GM15510 (cell line): Measurements from ENCODE around the gene DHRS7C.

ENCODE experiments used
- POLR2A ChIP-seq: IDR thresholded peaks from 3 replicates; pipeline ENCODE4 v1.6.1; 2011; ENCODE audit warnings: borderline replicate concordance; ENCODE audit not compliant: insufficient read length; ENCODE audit errors: extremely low read depth

DHRS7C gene, protein sequence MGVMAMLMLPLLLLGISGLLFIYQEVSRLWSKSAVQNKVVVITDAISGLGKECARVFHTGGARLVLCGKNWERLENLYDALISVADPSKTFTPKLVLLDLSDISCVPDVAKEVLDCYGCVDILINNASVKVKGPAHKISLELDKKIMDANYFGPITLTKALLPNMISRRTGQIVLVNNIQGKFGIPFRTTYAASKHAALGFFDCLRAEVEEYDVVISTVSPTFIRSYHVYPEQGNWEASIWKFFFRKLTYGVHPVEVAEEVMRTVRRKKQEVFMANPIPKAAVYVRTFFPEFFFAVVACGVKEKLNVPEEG

DNA sequence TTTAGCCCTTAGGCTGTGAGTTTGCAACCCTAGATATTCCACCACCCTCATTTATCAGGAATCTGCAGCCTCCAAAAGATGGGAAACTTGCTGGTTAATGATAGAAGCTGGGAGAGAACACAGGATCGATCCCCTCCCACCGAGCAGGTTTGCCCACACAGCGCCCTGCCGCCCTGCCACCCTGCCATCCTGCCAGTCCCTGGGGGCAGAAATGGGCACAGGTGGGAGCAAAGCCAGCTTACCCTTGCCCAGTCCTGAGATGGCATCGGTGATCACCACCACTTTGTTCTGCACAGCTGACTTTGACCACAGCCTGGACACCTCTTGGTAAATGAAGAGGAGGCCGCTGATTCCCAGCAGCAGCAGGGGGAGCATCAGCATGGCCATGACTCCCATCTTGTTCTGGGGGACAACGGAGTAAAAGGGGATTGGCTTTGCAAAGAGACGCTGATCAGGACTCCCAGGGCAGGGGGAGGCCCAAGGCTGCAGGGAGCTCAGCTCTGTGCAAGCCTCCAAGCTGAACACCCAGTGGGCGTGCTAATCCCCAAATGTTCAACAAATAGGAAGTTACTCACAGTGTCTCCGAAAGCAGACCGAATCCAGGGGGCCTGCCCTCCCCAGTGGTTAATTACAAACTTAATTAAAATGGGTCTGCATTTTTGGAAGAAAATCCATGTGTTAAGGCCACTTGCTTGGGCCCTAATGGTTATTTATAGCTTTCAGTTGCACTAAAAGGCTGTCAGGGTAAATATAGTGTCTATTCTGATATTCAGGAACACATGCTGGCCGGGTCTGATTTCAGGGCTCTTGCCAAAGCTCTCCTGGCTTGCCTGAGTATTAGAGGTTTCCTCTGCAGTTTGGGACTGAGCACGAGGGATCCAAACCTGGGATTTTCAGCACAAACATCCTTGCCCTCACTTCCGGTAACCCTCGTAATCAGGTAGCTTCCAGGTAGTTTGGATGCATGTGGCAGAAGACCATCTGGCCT is at the start of gene DHRS7C:
TSS of gene DHRS7C (minus strand) at position 704 of the 988 bp plus-strand sequence. CDS start at position 396, 308 bp downstream.
- TF ChIP-seq POLR2A: no peak

DNA sequence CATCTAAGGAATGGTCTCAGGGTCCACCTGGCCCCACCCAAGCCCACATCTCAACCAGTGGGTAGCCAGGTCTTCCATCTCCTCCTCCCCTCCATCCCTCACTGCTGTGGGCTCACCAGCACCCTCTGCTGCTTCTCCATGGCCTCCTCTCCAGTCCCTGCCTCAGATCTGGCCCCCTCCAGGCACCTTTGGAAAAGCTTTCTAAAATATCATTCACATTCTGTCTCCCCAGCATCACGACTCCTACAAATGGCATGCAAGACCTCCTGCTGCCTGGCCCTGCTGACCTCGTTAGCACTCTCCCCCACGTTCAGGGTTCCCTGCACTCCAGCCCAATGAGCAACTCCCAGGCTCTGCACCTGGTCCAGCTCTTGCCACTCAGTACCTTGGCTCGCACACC is 48.0 kb upstream of the DHRS7C start:
- no peak for TF ChIP-seq POLR2A

DNA sequence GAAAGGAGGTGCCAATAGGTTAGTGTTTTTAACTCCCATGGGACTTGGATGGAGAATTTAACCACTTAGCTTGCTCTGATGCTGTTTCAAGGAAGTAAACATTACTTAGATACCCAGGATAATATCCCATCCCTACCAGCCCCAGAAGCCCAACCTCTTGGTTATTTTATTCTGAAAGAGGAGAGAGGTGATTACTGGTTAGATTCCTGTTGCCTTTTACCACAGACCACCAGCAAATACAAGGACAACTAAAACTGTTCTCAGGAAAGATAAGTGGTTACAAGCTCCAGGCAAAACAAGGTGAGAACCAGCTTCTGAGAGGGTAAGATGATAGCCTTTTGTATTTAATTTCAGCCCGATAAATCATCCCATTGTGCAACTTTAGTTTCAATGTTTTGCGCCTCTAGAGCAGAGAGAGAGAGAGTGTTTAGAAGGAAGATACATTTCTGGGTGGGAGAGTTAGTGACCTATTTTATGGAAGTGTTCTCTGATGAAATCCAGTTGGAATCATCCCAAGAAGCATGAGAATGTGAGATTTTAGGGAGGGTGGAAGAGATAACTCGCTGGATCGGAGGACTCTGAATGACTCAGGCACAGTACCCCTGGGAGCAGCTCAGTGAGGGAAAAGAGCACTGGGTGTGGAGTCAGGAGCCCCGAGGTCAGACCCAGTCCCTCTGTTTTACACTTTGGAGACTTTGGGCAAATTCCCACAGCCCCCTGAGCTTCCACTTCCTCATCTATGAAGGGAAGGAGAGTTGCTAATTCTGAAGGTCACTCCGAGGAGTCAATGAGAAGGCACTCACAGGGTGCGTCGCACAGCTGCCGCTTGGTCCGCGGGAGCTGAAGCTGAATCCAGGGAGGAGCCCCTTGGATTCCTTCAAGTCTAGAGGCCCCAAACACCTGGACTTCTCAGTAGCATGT is 46.4 kb upstream of the DHRS7C start:
- no peak for TF ChIP-seq POLR2A

DNA sequence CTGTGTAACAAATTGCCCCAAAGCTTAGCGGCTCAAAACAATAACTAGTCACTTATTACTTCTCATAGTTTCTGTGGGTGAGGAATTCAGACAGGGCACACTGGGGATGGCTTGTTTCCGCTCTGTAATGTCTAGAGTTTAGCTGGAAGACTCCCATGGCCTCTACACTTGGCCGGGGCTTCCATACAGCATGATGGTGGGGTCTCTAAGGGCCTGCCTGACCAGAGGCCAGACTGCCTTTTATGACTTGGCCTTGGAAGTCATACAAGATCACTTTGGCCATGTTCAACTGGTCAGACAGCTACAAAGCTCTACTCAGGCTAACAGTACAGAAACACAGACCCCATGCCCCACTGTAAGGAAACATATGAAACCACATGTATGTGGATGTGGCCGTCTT is 42.5 kb upstream of the DHRS7C start:
- TF ChIP-seq POLR2A: no peak

DNA sequence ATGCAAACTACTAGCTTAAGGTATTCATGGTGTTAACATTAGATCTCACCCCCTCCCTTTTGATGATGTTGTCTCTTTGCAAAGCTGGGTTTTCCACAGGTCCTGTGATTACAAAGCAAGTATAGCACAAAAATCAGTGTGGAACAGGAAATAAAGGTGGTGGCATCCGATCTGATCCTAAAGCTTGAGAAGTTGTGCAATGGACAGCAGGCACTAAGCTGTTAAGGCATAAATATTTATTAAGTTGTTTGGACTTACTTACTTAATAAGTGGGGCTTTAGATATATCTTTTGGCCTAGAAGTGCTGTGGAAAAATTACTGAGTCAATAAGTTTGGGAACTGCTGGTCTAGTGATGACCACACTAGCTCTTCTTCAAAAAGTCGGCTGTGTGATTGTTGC is 39.3 kb upstream of the DHRS7C start:
- no peak for TF ChIP-seq POLR2A

DNA sequence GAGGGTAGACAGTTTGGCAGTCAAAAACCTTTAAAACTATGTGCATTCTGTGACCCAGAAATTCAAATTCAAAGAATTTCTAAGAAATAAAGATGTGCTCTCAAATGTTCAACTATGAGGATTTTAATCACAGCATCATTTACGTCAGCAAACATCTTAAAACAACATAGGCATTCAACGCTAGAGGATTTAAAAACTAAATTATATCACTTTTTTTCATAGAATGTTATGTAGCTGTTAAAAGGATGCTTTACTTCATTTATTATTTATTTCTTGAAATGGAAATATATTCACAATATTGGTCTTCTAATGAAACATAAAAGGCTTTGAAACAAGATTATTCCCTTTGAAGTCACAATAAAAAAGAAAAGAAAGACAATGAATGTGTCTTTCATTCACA is 38.0 kb upstream of the DHRS7C start:
- no peak for TF ChIP-seq POLR2A

DNA sequence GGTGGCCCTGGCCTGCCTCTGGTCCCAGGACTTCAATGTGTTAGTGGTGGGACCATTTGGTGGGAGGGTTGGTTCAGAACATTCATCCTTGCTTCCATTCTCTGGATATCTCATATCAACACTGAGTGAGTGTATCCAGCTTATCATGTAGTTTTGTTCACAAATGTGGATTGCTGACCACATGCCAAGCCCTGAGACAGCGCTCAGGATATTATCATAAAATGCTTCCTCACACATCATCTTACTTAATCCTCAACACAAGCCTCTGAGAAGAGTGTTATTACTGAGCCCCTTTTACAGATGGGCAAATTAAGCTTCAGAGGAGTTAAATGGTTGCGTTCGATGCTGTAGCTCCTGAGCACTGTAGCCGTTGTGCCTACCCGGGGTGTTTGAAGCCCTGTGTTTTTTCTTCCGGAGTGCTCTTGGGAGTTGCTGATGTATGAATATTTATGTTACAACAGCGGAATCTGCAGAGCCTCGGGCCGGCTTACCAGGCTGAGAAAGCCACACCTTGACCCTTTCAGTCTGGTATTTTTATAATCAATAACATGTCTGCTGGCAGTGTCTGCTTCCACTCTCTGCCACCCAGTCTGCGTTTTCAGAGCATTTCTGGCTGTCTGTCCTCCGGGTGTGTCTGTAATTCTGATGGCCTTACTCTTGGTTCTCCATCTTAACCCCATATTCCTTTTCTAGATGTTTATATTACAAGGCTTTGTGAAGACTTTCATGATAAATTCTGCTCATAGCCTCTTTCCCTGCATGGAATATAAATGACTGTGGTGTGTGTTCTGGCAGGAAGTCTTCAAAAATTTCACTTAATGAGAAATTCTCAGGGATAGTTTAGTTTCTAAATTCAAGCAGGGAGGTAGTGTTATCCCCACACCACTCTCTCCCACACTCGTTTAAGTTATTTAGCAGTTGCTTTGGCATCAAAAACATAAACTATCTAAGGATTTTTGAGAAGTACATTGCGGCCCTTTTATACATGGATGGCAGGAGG is 37.2 kb upstream of the DHRS7C start:
- no peak for TF ChIP-seq POLR2A

DNA sequence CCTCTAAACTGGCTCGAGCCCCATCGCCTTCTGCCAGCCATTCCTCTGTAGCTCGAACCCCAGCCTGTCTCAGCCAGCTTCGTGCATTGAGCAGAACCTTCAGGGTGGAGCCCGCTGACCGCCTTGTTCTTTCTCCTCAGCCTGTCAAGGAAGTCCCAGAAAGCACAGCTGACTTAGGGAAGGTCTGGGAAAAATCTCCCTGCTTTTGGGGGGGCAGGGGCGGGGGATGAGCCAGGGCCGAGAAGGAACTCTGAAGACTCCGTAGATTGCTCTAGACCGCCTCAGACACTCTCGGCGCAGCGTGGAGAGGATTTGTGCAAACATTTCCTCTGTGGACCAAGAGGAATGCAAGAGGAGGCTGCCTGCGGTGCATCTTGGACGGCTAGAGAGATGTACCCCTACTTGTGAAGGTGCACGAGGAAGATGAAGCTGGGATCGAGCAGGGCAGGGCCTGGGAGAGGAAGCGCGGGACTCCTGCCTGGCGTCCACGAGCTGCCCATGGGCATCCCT is 34.3 kb upstream of the DHRS7C start, which contains the start of gene GLP2R:
TSS of gene GLP2R (plus strand) at position 284 of the 510 bp plus-strand sequence. CDS start at position 424, 140 bp downstream.
- TF ChIP-seq POLR2A: no peak

DNA sequence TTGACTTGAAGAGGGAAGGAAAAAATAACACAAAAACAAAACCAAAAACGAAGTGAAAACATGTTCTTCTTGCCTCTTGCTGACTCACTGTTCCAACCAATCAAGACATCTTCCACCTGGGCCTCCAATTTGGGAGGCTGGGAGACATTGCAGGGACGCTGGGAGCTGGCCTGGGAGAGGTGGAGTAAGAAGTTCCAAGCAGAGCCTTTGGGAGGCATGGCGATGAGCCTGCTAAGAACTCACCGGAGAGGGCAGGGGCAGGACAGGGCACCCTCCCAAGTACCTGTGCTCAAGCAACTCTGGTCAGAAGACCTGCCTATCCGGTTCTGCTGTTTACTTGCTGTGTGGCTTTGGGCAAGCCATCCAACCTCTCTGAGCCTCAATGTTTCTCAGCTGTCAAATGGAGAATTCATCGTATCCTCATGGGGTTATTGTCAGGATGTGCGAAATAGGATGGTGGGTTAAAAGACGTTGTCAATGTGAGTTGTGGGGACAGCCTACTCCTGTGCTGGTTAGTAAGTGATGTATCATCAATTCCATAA is 33.5 kb upstream of the DHRS7C start:
- TF ChIP-seq POLR2A: no peak

DNA sequence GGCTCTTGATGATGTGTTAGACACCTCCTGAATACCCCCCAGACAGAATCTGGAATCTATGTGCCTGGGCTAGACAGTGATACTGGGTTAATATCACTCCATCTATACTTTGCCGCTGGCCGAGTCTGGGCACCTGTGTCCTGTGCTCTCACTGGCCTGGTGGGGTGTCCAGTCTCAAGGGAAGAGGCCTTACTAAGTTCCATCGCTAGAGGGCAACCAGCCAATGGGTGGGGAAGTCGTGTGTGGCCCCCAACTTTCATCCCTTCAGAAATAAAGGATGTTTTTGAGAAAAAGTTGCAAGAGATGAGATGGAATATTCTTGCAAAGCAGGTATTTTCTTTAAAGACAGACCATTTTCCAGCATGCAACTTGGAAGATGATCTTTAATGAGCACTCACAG is 32.7 kb upstream of the DHRS7C start:
- no peak for TF ChIP-seq POLR2A

DNA sequence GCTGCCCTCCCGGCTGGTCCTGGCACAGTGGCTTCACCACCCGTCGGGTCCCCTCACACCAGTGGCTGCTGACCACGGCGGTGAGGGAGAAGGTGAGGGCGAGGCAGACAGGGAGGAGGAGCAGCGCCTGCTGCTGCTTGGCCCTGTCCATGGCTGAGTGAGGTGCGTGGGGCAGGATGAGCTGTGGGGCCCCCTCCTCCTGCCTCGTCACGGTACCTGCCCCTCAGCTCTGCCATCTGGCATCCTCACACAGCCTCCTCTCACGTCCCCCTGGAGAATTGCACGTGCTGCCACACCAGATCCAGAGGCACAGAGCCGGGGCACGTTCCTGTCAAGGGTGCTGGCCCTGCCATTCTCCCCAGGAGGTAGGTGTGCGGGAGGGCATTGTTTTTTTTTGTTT is 30.5 kb upstream of the DHRS7C start, which contains the start of gene GSG1L2:
TSS of gene GSG1L2 (minus strand) at position 159 of the 400 bp plus-strand sequence. CDS start at position 151, 8 bp downstream.
- TF ChIP-seq POLR2A: no peak

DNA sequence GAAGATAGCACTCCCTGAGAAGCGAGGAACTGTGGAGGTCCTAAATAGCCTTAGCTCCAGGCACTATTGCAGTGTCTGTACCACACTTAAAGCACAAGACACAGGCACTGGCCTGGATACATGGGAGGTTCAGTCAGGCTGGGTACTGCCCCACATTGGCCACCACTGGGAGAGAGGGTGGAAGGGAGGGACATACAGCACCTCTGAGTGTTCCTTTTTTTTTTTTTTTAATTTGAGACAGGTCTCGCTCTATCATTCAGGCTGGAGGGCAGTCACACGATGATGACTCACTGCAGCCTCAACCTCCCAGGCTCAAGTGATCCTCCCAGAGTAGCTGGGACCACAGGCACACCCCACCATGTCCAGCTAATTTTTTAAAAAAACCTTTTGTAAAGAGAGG is 29.1 kb upstream of the DHRS7C start:
- TF ChIP-seq POLR2A: no peak

DNA sequence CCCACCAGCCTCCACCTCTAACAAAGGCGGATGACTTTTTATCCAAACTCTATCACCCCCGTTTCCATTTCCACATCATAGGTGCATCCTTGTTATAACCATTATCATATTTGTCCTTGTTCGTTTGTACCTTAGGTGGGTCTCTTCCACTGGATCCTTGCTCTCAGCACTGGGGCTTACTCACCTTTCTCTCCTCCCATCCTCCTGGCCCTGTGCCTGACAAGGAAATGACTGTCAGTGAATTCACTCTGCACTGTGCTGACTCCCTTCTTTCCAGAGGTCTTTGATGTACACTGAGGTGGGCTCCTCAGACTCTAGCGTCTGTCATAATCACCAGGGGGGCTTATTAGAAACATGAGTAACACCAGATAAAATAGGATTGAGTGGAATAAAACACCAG is 27.4 kb upstream of the DHRS7C start:
- no peak for TF ChIP-seq POLR2A
